Loucy (cell line): ENCODE measurements around the gene AFF1.
"Not testable (repeated sequence)": the region's sequence is repeated elsewhere in the genome, so short reads cannot be mapped to it uniquely, and the experiment has no call there.

ENCODE experiments used
- CTCF ChIP-seq: fragments of 200-600 bp; sonication (generic); conservative IDR thresholded peaks from 2 replicates; pipeline ENCODE4 v1.5.1; 2014; ENCODE audit warnings: mild to moderate bottlenecking, antibody characterized with exemption, low read length
- EZH2phosphoT487 ChIP-seq: fragments of 200-600 bp; IDR thresholded peaks from 2 replicates; pipeline ENCODE4 v1.6.1; 2018; ENCODE audit warnings: antibody characterized with exemption, mild to moderate bottlenecking, moderate library complexity, borderline replicate concordance

GRCh38 chr4:87012954-87013308 lies 78.1 kb downstream of the AFF1 start:
- not testable (repeated sequence) for TF ChIP-seq CTCF, EZH2phosphoT487
